COLO668 (cell line): ENCODE data around the gene FLNB.

Experiments
- DNase-seq: peaks from one replicate; lab custom pipeline; 2025; ENCODE audit not compliant: unreplicated experiment; lab: John Stamatoyannopoulos, UW

Gene FLNB

DNA sequence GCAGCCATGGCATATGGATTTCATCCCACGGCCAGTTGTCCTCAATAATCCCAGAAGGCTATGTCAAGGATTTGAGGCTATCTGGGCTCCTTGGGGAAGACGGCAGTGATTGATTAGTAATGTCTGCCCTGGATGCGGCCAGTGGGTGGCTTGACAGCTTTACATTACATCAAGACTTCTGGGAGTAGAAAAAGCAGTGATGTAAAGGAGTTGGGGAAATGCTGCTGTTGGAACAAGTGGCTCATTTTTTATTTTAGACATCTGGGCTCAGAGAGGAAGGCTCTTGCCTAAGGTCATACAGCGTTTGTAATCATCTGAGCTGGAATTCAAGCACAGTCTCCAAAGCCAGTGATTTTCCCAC is 94.1 kb downstream of the FLNB start:
- DNase-seq, result no peak

DNA sequence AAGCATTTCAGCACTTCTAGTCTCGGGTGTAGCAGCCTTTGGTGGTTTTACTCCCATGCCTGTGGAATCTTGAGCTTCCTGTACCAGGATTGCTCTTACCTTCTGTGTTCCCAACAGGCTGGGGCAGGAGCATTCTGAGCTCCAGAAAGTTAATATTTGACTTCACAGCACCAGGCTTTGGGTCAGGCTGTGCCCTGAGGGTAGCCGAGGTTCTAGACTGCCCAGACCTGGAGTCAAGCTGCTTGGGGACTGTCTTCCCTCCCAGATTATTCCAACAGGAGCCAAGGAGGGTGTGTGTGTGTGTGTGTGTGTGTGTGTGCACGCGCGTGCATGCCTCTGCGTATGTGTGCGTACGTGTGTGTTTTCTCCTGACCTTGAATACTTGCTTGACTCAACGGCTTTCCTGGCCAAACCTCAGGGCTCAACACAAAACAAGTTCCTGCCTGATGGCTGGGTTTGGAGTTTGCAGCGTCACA is 94.8 kb downstream of the FLNB start:
- no peak for DNase-seq

GRCh38 chr3:58104151-58104550 is 95.9 kb downstream of the FLNB start:
- DNase-seq, result no peak

DNA sequence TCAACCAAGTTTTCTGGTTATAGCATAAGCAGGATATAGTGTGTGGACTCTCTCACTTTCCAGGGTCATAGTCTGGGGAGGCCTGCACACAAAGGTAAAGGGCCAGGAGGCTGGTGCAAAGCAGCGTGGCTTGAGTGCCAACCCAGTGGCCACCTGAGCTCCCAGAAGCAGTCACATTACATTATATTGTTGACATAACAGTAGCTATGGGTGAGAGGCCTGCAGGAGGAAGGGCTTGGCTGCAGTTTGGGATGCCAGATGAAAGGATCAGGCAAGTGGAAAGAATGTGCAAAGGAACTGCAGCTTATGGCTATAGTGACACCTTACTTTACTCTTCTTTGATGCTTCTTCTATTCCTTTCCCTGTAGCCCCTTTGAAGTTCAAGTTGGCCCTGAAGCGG is 96.5 kb downstream of the FLNB start:
- DNase-seq, result no peak

- no peak for DNase-seq
These were observed 97.0 kb downstream of the FLNB start for GRCh38 chr3:58105196-58105595.

GRCh38 chr3:58106061-58106460 is 97.8 kb downstream of the FLNB start:
- DNase-seq, result no peak

GRCh38 chr3:58106640-58107039 is 98.4 kb downstream of the FLNB start:
- no peak for DNase-seq

DNA sequence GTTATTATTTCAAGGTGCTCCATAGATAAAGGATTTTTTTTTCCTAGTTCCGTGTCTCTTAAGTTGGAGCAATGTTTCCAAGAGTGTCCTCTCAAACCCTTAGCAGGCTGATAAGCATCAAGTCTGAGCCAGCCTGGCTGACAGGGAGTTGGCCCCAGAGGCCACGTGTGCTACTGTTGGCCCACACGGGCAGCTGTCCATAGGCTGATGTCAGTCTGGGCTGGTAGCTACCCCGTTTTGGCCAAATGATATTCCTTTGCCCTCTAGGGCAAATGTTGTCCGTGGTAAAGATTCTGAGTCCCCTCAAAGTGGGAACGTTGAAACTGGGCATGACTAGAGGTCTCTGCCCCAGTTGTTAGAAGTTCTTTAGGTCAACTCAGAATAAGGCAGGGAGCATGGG is 99.4 kb downstream of the FLNB start:
- DNase-seq, result no peak

GRCh38 chr3:58109752-58110151 is 101.5 kb downstream of the FLNB start:
- no peak for DNase-seq

GRCh38 chr3:58111513-58112184 is 103.4 kb downstream of the FLNB start:
- peak; percentile 76 for DNase-seq

- no peak for DNase-seq
These were observed 103.9 kb downstream of the FLNB start for GRCh38 chr3:58112185-58112535.

- DNase-seq, result no peak
These were observed 107.0 kb downstream of the FLNB start for GRCh38 chr3:58115175-58115574.

DNA sequence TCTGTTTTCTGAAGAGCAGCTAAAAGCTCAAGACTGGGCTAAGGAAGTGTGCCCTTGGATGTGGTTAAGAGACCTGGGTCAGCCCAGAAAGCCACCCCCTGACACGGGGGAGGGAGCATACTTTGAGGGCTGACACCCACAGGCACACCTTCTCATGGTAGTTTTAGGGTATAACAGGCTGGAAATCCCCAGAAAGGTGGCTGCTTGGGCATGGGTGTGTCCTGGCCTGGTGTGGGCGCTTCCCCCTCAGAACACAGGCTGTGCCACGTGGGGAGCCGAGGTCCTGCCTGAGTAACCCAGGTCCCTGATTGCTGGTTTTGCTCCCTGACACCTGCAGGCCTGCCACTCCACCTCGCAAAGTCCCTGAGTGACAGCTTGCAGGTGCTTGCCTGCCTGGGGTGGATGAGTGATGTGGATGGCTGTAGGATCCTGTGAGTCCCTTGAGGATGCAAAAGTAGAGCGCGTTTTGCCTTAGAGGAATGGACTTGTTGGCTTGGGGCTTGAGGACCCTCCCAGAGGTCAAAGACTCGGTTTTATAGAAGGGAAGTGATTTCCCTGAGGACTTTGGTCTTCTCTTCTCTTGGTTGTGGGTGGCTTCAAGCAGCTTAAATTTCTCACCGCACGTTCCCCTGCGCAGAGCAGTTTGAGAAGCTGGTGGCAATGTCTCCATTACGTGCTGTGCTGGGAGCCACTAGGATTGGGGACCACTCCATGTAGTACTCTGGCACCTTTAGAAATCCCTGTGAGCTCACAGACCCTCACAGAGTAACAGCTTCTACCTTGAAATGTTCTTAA is 108.1 kb downstream of the FLNB start:
- no peak for DNase-seq

- no peak for DNase-seq
These were observed 108.8 kb downstream of the FLNB start for GRCh38 chr3:58116985-58117384.

- DNase-seq, result no peak
These were observed 109.4 kb downstream of the FLNB start for GRCh38 chr3:58117561-58118181.

GRCh38 chr3:58119186-58119585 is 111.0 kb downstream of the FLNB start:
- no peak for DNase-seq

GRCh38 chr3:58120075-58120812 is 112.0 kb downstream of the FLNB start:
- DNase-seq, result no peak

DNA sequence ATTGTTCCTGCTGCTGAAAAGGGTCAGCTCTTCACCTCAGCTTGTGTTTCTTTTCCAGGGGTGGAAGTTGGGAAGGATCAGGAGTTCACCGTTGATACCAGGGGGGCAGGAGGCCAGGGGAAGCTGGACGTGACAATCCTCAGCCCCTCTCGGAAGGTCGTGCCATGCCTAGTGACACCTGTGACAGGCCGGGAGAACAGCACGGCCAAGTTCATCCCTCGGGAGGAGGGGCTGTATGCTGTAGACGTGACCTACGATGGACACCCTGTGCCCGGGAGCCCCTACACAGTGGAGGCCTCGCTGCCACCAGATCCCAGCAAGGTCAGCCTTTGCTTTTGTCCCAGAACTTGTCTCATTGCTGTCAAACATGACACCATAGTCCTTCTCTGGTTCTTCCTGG is 113.0 kb downstream of the FLNB start:
- DNase-seq, result no peak

DNA sequence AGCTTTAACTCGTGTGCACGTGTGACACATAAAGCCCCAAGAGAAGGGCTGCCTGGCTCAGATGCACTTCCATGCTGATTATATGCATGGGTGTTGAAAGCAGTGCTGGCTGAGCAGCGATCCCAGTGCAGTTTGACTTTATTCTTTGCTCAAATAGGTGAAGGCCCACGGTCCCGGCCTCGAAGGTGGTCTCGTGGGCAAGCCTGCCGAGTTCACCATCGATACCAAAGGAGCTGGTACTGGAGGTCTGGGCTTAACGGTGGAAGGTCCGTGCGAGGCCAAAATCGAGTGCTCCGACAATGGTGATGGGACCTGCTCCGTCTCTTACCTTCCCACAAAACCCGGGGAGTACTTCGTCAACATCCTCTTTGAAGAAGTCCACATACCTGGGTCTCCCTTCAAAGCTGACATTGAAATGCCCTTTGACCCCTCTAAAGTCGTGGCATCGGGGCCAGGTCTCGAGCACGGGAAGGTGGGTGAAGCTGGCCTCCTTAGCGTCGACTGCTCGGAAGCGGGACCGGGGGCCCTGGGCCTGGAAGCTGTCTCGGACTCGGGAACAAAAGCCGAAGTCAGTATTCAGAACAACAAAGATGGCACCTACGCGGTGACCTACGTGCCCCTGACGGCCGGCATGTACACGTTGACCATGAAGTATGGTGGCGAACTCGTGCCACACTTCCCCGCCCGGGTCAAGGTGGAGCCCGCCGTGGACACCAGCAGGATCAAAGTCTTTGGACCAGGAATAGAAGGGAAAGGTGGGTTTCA is 114.9 kb downstream of the FLNB start:
- DNase-seq, result no peak

- DNase-seq, result no peak
These were observed 116.2 kb downstream of the FLNB start for GRCh38 chr3:58124387-58124786.
